Ishikawa (cell line): ENCODE results near the gene SLC24A1.

Experiments
- CREB1 ChIP-seq: IDR thresholded peaks from 2 replicates; pipeline ENCODE4 v1.6.1; 2012; ENCODE audit warnings: low read depth
- EGR1 ChIP-seq: IDR thresholded peaks from 2 replicates; pipeline ENCODE4 v1.6.1; 2012
- EP300 ChIP-seq: IDR thresholded peaks from 2 replicates; pipeline ENCODE4 v1.6.1; 2012; ENCODE audit warnings: borderline replicate concordance
- FOXM1 ChIP-seq: IDR thresholded peaks from 2 replicates; pipeline ENCODE4 v1.6.1; 2012; ENCODE audit warnings: low read depth, borderline replicate concordance
- MAX ChIP-seq: IDR thresholded peaks from 2 replicates; pipeline ENCODE4 v1.6.1; 2012
- NFIC ChIP-seq: IDR thresholded peaks from 2 replicates; pipeline ENCODE4 v1.6.1; 2012
- RAD21 ChIP-seq: IDR thresholded peaks from 2 replicates; pipeline ENCODE4 v1.6.1; 2012; ENCODE audit warnings: low read depth
- TAF1 ChIP-seq: IDR thresholded peaks from 2 replicates; pipeline ENCODE4 v1.6.1; 2012; ENCODE audit warnings: low read depth, mild to moderate bottlenecking
- TEAD4 ChIP-seq: IDR thresholded peaks from 2 replicates; pipeline ENCODE4 v1.6.1; 2012
- TF ChIP-seq, protein P1 (sequence below): IDR thresholded peaks from 2 replicates; pipeline ENCODE4 v1.6.1; 2012; ENCODE audit warnings: low read depth, mild to moderate bottlenecking

GRCh38 chr15:65655457-65655856, 33.7 kb downstream of the SLC24A1 start:
- TF ChIP-seq RAD21: no peak
- TF ChIP-seq NFIC: no peak
- no peak for TF ChIP-seq MAX
- no peak for TF ChIP-seq EP300
- TF ChIP-seq TAF1: no peak
- no peak for TF ChIP-seq TEAD4
- TF ChIP-seq, protein P1, sequence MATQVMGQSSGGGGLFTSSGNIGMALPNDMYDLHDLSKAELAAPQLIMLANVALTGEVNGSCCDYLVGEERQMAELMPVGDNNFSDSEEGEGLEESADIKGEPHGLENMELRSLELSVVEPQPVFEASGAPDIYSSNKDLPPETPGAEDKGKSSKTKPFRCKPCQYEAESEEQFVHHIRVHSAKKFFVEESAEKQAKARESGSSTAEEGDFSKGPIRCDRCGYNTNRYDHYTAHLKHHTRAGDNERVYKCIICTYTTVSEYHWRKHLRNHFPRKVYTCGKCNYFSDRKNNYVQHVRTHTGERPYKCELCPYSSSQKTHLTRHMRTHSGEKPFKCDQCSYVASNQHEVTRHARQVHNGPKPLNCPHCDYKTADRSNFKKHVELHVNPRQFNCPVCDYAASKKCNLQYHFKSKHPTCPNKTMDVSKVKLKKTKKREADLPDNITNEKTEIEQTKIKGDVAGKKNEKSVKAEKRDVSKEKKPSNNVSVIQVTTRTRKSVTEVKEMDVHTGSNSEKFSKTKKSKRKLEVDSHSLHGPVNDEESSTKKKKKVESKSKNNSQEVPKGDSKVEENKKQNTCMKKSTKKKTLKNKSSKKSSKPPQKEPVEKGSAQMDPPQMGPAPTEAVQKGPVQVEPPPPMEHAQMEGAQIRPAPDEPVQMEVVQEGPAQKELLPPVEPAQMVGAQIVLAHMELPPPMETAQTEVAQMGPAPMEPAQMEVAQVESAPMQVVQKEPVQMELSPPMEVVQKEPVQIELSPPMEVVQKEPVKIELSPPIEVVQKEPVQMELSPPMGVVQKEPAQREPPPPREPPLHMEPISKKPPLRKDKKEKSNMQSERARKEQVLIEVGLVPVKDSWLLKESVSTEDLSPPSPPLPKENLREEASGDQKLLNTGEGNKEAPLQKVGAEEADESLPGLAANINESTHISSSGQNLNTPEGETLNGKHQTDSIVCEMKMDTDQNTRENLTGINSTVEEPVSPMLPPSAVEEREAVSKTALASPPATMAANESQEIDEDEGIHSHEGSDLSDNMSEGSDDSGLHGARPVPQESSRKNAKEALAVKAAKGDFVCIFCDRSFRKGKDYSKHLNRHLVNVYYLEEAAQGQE: no peak
- TF ChIP-seq FOXM1: no peak
- TF ChIP-seq CREB1: no peak
- no peak for TF ChIP-seq EGR1
